Activated T-helper 17 cell treated with anti-CD3 and anti-CD28 coated beads, Interleukin-2, amount 50 U/mL, for 72 hours (primary cell): ENCODE data around the gene CARD16. TPM values are rescaled to one million over a fixed set of nuclear protein-coding genes. Genes with fewer than 3 reads are reported as not detected.

Experiments
- ATAC-seq: fragments of 150-1000 bp; cut with Tn5 transposase; replicated peaks from 2 replicates; pipeline ENCODE4 v1.10.0; 2021; ENCODE audit warnings: mild to moderate bottlenecking, moderate library complexity
- H3K27ac Mint-ChIP-seq: one replicate; pipeline ENCODE4 v1.8.0; 2022; ENCODE audit warnings: mixed read lengths
- H3K27me3 Mint-ChIP-seq: one replicate; pipeline ENCODE4 v1.8.0; 2022; ENCODE audit warnings: mixed read lengths
- H3K36me3 Mint-ChIP-seq: one replicate; pipeline ENCODE4 v1.8.0; 2022; ENCODE audit warnings: low read depth, mild to moderate bottlenecking, mixed read lengths
- H3K4me1 Mint-ChIP-seq: one replicate; pipeline ENCODE4 v1.8.0; 2022; ENCODE audit warnings: mixed read lengths
- H3K4me3 Mint-ChIP-seq: one replicate; pipeline ENCODE4 v1.8.0; 2022; ENCODE audit warnings: mild to moderate bottlenecking, mixed read lengths
- H3K9me3 Mint-ChIP-seq: one replicate; pipeline ENCODE4 v1.8.0; 2022; ENCODE audit warnings: mixed read lengths
- total RNA-seq, 2 donors: library from RNA; stranded (reverse); gene quantifications; one replicate each; pipeline ENCODE4 v1.2.3, GENCODE V29; 2022

CARD16 gene
- total RNA-seq, 2 donors from 2014 or later, result 8.8 to 25.7 TPM

DNA sequence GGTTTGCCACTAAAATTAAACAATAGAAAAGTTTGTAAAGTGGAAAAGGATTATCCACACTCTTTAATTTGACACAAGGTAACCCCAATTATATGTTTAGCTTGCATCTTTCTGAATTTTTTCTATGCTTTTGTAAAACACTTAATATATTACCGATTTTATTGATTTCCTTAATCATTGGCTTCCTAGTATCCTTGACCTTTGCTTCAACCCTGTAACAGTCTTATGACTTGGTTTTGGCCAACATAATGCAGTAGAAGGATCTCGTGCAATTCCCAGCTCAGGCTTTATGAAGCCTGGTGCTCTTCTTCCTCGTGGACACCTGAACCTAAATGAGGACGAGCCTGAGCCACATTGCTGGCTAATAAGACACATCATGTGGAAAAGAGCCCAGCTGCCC lies 53.1 kb downstream of the CARD16 start:
- no peaks in the 10 kb centered on the region for H3K9me3 Mint-ChIP-seq

More for the DNA sequence above, 53.1 kb downstream of the CARD16 start:
- H3K4me1 Mint-ChIP-seq, result no peaks in the 10 kb centered on the region
- H3K4me3 Mint-ChIP-seq, result no peak overlapping the region
- no peak overlapping the region for H3K27ac Mint-ChIP-seq
- H3K36me3 Mint-ChIP-seq, result no peaks in the 10 kb centered on the region
- no peak for ATAC-seq
- peaks cover 4% of the 10 kb centered on the region for H3K27me3 Mint-ChIP-seq

Other genes starting within 250 kb of the CARD16 start
- gene CASP12, start 146.9 kb downstream of the CARD16 start, total RNA-seq, result not detected
- 100 to 1,000 TPM in 1 of 2 donors, 10 to 100 TPM in 1; 78.2 to 108 TPM for gene CASP4, start 76.8 kb downstream of the CARD16 start, total RNA-seq
- not detected for gene CASP5, start 22.2 kb downstream of the CARD16 start, total RNA-seq
- 10 to 100 TPM; 39.5 to 59.9 TPM for gene CASP1, start 10.2 kb downstream of the CARD16 start, total RNA-seq
- not detected for gene CARD18, start 94.4 kb upstream of the CARD16 start, total RNA-seq